Measurements from ENCODE around the gene FAM221A. TPM values are rescaled to one million over a fixed set of nuclear protein-coding genes. Genes with fewer than 3 reads are reported as not detected.
A peak's percentile ranks its signal among the peaks of the same experiment; 100 is the strongest.
"Not testable (repeated sequence)": the region's sequence is repeated elsewhere in the genome, so short reads cannot be mapped to it uniquely, and the experiment has no call there.

FAM221A gene
- total and polyA plus RNA-seq, 2 donors = 4.9 to 7.5 TPM

DNA sequence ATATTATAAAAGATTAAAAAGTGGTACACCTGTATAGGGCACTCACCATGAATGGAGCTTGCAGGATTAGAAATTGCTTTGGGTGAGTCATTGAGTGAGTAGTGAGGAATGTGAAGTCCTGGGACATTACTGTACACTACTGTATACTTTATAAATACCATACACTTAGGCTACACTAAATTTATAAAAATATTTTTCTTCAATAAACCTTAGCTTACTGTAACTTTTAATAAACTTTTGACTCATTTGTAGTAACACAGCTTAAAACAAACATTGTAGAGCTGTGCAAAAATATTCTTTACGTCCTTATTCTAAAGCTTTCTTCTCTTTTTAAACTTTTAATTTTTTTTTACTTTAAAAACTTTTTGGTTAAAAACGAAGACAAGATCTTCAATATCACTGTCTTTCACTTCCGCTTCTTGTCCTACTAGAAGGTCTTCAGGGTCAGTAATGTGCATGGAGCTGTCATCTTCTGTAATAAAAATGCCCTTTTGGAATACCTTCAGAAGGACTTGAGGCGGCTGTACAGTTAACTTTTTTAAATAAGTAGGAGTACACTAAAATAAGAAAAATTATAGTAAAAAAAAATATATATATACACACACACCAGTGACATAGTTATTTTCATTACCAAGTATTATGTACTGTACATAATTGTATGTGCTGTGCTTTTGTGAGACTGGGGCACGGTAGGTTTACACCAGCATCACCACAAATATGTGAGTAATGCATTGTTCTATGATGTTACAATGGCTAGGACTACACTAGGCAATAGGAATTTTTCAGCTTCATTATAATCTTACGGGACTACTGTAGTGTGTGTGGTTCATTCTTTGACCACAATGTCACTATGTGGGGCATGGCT lies 33.5 kb downstream of the FAM221A start:
- Histone ChIP-seq H3K27ac (ENCODE audit: low read depth in 1 of 2, low read length in 1 of 2) (no peak overlapping the region), H3K27me3 (ENCODE audit: control insufficient read depth in 2 of 2, insufficient read depth in 1 of 2, low read length in 1 of 2) (no peaks in the 10 kb centered on the region), H3K9me3 (ENCODE audit: control insufficient read depth in 2 of 2, insufficient read depth in 1 of 2, low read length in 1 of 2) (no peaks in the 10 kb centered on the region), H3K4me1 (ENCODE audit: control insufficient read depth in 2 of 2, insufficient read depth in 2 of 2, low read length in 2 of 2) (no peaks in the 10 kb centered on the region), H3K4me3 (ENCODE audit: low read length in 2 of 2) (no peak overlapping the region), H3K36me3 (ENCODE audit: control insufficient read depth in 2 of 2, insufficient read depth in 2 of 2, low read length in 1 of 2) (no peaks in the 10 kb centered on the region)
- no peak for DNase-seq (ENCODE audit: low read depth in 6 of 9, low spot score in 9 of 9)
- WGBS = 95% methylated on average over 6 of the region's 6 CpGs

DNA sequence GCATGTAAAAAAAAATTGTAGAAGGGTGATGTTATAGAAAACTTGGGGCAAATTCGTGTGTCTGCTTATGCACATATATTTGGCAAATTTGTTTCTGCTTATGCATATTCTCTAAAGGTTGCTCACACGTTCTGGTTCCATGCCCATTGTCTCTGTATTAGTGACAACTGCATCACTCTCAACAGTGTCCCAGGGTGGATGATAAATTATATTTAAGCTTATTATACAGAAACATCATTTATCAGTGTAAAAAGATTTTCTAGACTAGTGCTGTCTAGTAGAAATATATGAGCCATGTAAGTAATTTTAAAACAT lies 34.1 kb downstream of the FAM221A start:
- no peaks in the 10 kb centered on the region for H3K36me3 ChIP-seq (ENCODE audit: control insufficient read depth in 2 of 2, insufficient read depth in 2 of 2, low read length in 1 of 2)
- no peak overlapping the region for H3K27ac ChIP-seq (ENCODE audit: low read depth in 1 of 2, low read length in 1 of 2)
- H3K4me3 ChIP-seq (ENCODE audit: low read length in 2 of 2) = no peak overlapping the region
- no peaks in the 10 kb centered on the region for H3K9me3 ChIP-seq (ENCODE audit: control insufficient read depth in 2 of 2, insufficient read depth in 1 of 2, low read length in 1 of 2)
- DNase-seq (ENCODE audit: low read depth in 6 of 9, low spot score in 9 of 9) = no peak
- WGBS = 88% methylated on average over 2 of the region's 2 CpGs
- H3K27me3 ChIP-seq (ENCODE audit: control insufficient read depth in 2 of 2, insufficient read depth in 1 of 2, low read length in 1 of 2) = no peaks in the 10 kb centered on the region
- no peaks in the 10 kb centered on the region for H3K4me1 ChIP-seq (ENCODE audit: control insufficient read depth in 2 of 2, insufficient read depth in 2 of 2, low read length in 2 of 2)

DNA sequence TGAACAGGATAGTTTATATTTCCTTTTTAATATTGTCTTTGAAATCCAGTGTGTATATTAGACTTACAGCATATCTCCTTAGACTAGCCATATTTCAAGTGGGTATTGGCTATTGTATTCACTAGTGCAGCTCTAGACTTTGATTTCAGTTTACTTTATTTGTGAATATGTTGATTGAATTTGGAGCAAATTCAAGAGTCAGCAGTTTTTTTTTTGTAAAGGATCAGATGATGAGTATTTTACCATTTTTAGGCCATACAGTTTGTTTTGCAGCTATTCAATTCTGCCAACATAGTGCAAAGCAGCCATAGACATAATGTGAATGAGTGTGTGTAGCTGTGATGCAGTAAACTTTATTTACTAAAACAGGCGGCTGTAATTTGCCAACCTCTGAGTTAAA lies 34.6 kb downstream of the FAM221A start:
- no peak for DNase-seq (ENCODE audit: low read depth in 6 of 9, low spot score in 9 of 9)
- Histone ChIP-seq H3K27ac (ENCODE audit: low read depth in 1 of 2, low read length in 1 of 2) (no peak overlapping the region), H3K4me1 (ENCODE audit: control insufficient read depth in 2 of 2, insufficient read depth in 2 of 2, low read length in 2 of 2) (no peaks in the 10 kb centered on the region), H3K4me3 (ENCODE audit: low read length in 2 of 2) (no peak overlapping the region), H3K27me3 (ENCODE audit: control insufficient read depth in 2 of 2, insufficient read depth in 1 of 2, low read length in 1 of 2) (no peaks in the 10 kb centered on the region), H3K36me3 (ENCODE audit: control insufficient read depth in 2 of 2, insufficient read depth in 2 of 2, low read length in 1 of 2) (no peaks in the 10 kb centered on the region), H3K9me3 (ENCODE audit: control insufficient read depth in 2 of 2, insufficient read depth in 1 of 2, low read length in 1 of 2) (no peaks in the 10 kb centered on the region)
- 43% methylated on average over 1 of the region's 1 CpG for whole genome bisulfite sequencing

DNA sequence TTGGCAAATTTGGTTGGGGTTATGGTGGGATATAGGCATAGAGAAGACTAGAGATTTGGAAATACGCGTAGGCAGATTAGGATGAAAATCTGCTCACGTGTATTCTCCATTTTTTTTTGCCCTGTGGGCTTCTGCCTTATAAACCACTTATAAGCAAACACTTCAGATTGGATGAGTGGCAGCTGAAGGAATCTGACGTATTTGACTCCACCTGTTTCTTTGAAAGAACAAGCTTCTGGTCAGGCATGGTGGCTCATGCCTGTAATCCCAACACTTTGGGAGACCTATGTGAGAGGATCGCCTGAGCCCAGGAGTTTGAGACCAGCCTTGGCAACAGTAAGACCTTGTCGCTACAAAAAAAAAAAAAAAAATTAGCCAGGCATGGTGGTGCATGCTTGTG lies 35.1 kb downstream of the FAM221A start:
- Histone ChIP-seq H3K9me3 (ENCODE audit: control insufficient read depth in 2 of 2, insufficient read depth in 1 of 2, low read length in 1 of 2) (no peaks in the 10 kb centered on the region), H3K36me3 (ENCODE audit: control insufficient read depth in 2 of 2, insufficient read depth in 2 of 2, low read length in 1 of 2) (no peaks in the 10 kb centered on the region), H3K27ac (ENCODE audit: low read depth in 1 of 2, low read length in 1 of 2) (no peak overlapping the region), H3K4me3 (ENCODE audit: low read length in 2 of 2) (no peak overlapping the region), H3K4me1 (ENCODE audit: control insufficient read depth in 2 of 2, insufficient read depth in 2 of 2, low read length in 2 of 2) (no peaks in the 10 kb centered on the region), H3K27me3 (ENCODE audit: control insufficient read depth in 2 of 2, insufficient read depth in 1 of 2, low read length in 1 of 2) (no peaks in the 10 kb centered on the region)
- 97% methylated on average over 6 of the region's 6 CpGs for WGBS
- no peak for DNase-seq (ENCODE audit: low read depth in 6 of 9, low spot score in 9 of 9)

DNA sequence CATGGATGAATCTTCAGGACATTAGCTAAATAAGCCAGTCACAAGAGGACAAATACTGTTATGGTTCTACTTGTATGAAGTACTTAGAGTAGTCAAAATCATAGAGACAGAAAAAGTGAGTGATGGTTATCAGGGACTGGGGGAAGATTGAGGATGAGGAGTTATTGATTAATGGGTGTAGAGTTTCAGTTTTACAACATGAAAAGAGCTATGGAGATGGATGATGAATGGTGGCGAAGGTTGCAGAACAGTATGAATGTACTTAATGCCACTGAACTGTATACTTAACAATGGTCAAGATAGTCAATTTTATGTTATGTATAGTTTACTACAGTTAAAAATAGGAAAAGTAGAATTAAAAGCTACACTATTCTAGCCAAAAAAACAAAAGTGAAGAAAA lies 37.8 kb downstream of the FAM221A start:
- Histone ChIP-seq H3K27me3 (ENCODE audit: control insufficient read depth in 2 of 2, insufficient read depth in 1 of 2, low read length in 1 of 2) (no peaks in the 10 kb centered on the region), H3K27ac (ENCODE audit: low read depth in 1 of 2, low read length in 1 of 2) (no peak overlapping the region)
- 100% methylated on average over 1 of the region's 1 CpG for WGBS

DNA sequence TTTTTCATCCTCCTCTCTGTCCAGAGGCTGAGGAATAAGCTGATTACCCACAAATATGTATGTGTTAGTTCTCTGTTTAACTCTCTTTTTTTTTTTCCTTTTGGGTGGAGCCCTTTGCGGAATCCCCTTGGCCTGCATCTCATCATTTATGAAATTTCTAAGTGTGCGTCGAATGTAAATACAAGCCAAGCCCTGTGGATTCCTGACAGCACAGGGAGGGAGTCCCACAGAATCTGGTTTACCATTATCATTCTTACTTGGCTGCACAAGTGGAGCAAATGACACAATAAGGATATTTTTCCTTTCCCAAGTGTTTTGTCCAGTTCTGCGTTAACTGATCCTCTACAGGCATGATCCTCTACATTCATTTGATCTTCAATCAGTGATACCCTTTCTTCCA lies 41.5 kb downstream of the FAM221A start:
- Histone ChIP-seq H3K4me3 (ENCODE audit: low read length in 2 of 2) (no peak overlapping the region), H3K36me3 (ENCODE audit: control insufficient read depth in 2 of 2, insufficient read depth in 2 of 2, low read length in 1 of 2) (no peaks in the 10 kb centered on the region), H3K9me3 (ENCODE audit: control insufficient read depth in 2 of 2, insufficient read depth in 1 of 2, low read length in 1 of 2) (no peaks in the 10 kb centered on the region), H3K27me3 (ENCODE audit: control insufficient read depth in 2 of 2, insufficient read depth in 1 of 2, low read length in 1 of 2) (no peaks in the 10 kb centered on the region), H3K4me1 (ENCODE audit: control insufficient read depth in 2 of 2, insufficient read depth in 2 of 2, low read length in 2 of 2) (no peaks in the 10 kb centered on the region), H3K27ac (ENCODE audit: low read depth in 1 of 2, low read length in 1 of 2) (no peak overlapping the region)
- DNase-seq (ENCODE audit: low read depth in 6 of 9, low spot score in 9 of 9) = no peak
- WGBS = 97% methylated on average over 4 of the region's 4 CpGs

More for the DNA sequence above, 37.8 kb downstream of the FAM221A start:
- no peaks in the 10 kb centered on the region for H3K9me3 ChIP-seq (ENCODE audit: control insufficient read depth in 2 of 2, insufficient read depth in 1 of 2, low read length in 1 of 2)
- H3K36me3 ChIP-seq (ENCODE audit: control insufficient read depth in 2 of 2, insufficient read depth in 2 of 2, low read length in 1 of 2) = no peaks in the 10 kb centered on the region
- no peak for DNase-seq (ENCODE audit: low read depth in 6 of 9, low spot score in 9 of 9)
- H3K4me3 ChIP-seq (ENCODE audit: low read length in 2 of 2) = no peak overlapping the region
- H3K4me1 ChIP-seq (ENCODE audit: control insufficient read depth in 2 of 2, insufficient read depth in 2 of 2, low read length in 2 of 2) = no peaks in the 10 kb centered on the region

DNA sequence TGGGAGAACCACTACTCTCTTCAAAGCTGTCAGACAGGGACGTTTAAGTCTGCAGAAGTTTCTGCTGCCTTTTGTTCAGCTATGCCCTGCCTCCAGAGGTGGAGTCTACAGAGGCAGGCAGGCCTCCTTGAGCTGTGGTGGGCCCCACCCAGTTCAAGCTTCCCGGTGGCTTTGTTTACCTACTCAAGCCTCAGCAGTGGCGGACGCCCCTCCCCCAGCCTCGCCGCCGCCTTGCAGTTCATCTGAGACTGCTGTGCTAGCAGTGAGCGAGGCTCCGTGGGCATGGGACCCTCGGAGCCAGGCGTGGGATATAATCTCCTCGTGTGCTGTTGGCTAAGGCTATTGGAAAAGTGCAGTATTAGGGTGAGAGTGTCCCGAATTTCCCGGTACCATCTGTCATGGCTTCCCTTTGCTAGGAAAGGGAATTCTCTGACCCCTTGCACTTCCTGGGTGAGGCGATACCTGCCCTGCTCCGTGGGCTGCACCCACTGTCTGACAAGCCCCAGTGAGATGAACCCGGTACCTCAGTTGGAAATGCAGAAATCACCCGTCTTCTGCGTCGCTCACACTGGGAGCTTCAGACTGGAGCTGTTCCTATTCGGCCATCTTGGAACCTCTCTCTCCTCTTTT lies 42.7 kb downstream of the FAM221A start:
- 90% methylated on average over 21 of the region's 21 CpGs for WGBS
- H3K36me3 ChIP-seq (ENCODE audit: control insufficient read depth in 2 of 2, insufficient read depth in 2 of 2, low read length in 1 of 2); H3K27me3 ChIP-seq (ENCODE audit: control insufficient read depth in 2 of 2, insufficient read depth in 1 of 2, low read length in 1 of 2); H3K4me1 ChIP-seq (ENCODE audit: control insufficient read depth in 2 of 2, insufficient read depth in 2 of 2, low read length in 2 of 2); H3K27ac ChIP-seq (ENCODE audit: low read depth in 1 of 2, low read length in 1 of 2); H3K9me3 ChIP-seq (ENCODE audit: control insufficient read depth in 2 of 2, insufficient read depth in 1 of 2, low read length in 1 of 2); H3K4me3 ChIP-seq (ENCODE audit: low read length in 2 of 2): not testable (repeated sequence)
- DNase-seq (ENCODE audit: low read depth in 6 of 9, low spot score in 9 of 9) = peak in 1 of 9 donors; percentile 14

DNA sequence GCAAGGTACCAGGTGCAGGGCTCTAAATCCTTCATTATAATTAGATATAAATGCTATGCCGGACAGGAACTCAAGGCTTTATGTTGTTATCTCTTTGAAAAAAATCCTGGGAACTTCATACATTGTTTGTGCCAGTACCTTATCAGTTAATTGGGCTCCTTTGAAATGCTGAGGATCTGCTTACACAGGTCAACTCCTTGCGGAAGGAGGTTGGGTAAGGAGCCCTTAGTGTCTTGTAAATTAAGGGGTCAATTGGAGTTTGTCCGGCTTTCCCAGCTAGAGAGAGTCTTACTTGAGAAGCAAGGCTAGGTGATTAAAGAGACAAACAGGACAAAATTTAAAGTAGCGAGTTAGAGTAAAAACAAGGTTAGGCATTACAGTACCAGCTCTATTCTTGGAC lies 44.1 kb downstream of the FAM221A start:
- H3K36me3 ChIP-seq (ENCODE audit: control insufficient read depth in 2 of 2, insufficient read depth in 2 of 2, low read length in 1 of 2); H3K27me3 ChIP-seq (ENCODE audit: control insufficient read depth in 2 of 2, insufficient read depth in 1 of 2, low read length in 1 of 2); H3K4me1 ChIP-seq (ENCODE audit: control insufficient read depth in 2 of 2, insufficient read depth in 2 of 2, low read length in 2 of 2); H3K9me3 ChIP-seq (ENCODE audit: control insufficient read depth in 2 of 2, insufficient read depth in 1 of 2, low read length in 1 of 2); DNase-seq (ENCODE audit: low read depth in 6 of 9, low spot score in 9 of 9); H3K4me3 ChIP-seq (ENCODE audit: low read length in 2 of 2); H3K27ac ChIP-seq (ENCODE audit: low read depth in 1 of 2, low read length in 1 of 2): not testable (repeated sequence)
- WGBS = 95% methylated on average over 4 of the region's 4 CpGs

DNA sequence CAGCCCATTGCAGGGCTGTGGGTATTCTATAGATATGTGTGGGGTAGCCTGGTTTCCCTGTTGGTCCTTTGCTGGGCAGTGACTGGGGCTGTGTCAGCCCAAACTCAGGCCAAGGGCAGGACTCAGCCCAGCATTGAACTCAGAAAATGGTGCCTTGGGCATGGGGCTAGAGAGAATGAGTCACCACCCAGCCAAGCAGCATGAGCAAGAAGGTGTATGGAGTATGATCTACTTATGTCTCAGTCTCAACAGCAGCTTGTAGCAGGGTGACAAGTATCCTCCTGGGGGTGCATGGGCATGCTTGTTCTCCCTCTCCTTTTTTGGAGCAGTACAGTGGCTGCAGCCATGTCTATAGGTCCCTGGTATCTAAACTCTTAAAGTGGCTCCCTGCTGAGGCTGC lies 62.1 kb downstream of the FAM221A start:
- no peak for DNase-seq (ENCODE audit: low read depth in 6 of 9, low spot score in 9 of 9)
- peaks cover 0 to 24% of the 10 kb centered on the region in 2 donors for H3K9me3 ChIP-seq (ENCODE audit: control insufficient read depth in 2 of 2, insufficient read depth in 1 of 2, low read length in 1 of 2)
- H3K4me1 ChIP-seq (ENCODE audit: control insufficient read depth in 2 of 2, insufficient read depth in 2 of 2, low read length in 2 of 2) = no peaks in the 10 kb centered on the region
- H3K36me3 ChIP-seq (ENCODE audit: control insufficient read depth in 2 of 2, insufficient read depth in 2 of 2, low read length in 1 of 2) = no peaks in the 10 kb centered on the region
- no peak overlapping the region for H3K27ac ChIP-seq (ENCODE audit: low read depth in 1 of 2, low read length in 1 of 2)
- H3K27me3 ChIP-seq (ENCODE audit: control insufficient read depth in 2 of 2, insufficient read depth in 1 of 2, low read length in 1 of 2) = no peaks in the 10 kb centered on the region
- H3K4me3 ChIP-seq (ENCODE audit: low read length in 2 of 2) = no peak overlapping the region
